A673 (cell line): Measurements from ENCODE around the gene SLC1A6. TPM values are rescaled to one million over a fixed set of nuclear protein-coding genes. Genes with fewer than 3 reads are reported as not detected.

Source experiments
- BruUV-seq: library from RNA; stranded (reverse); fragments of 400-500 nt; replicated peaks from 2 replicates; lab custom pipeline; 2021; lab: Mats Ljungman, UMichigan
- CTCF ChIA-PET: fragments of 300-600 bp; sonication (Branson Sonifier 250); formaldehyde crosslinking; loops from one replicate; lab custom pipeline; 2022; ENCODE audit warnings: antibody characterized with exemption; lab: Charles Lee
- POLR2A ChIA-PET: fragments of 300-600 bp; sonication (Branson Sonifier 250); formaldehyde crosslinking; loops from one replicate; lab custom pipeline; 2022; ENCODE audit warnings: antibody characterized with exemption; ENCODE audit not compliant: low non-redundant PET; lab: Charles Lee
- DNase-seq: peaks from one replicate; pipeline ENCODE4 v3.0.0-alpha.2; 2015; ENCODE audit warnings: low spot score
- H3K27ac ChIP-seq: fragments of 200-600 bp; sonication (generic); 2 replicates; pipeline ENCODE4 v1.5.1; 2016; ENCODE audit warnings: mixed run types, low read depth, mild to moderate bottlenecking, mixed read lengths, antibody characterized with exemption, low read length; ENCODE audit not compliant: poor library complexity, severe bottlenecking
- H3K27me3 ChIP-seq: fragments of 200-600 bp; sonication (generic); replicated peaks from 2 replicates; pipeline ENCODE4 v1.6.1; 2017; ENCODE audit warnings: mixed run types, low read depth, mild to moderate bottlenecking, mixed read lengths, antibody characterized with exemption, low read length; ENCODE audit not compliant: insufficient read depth, poor library complexity
- H3K36me3 ChIP-seq: fragments of 200-600 bp; sonication (generic); 2 replicates; pipeline ENCODE4 v1.6.1; 2016; ENCODE audit warnings: mixed run types, mild to moderate bottlenecking, mixed read lengths, antibody characterized with exemption, low read length; ENCODE audit not compliant: insufficient read depth, poor library complexity, severe bottlenecking
- H3K4me1 ChIP-seq: fragments of 200-600 bp; sonication (generic); 2 replicates; pipeline ENCODE4 v1.6.1; 2017; ENCODE audit warnings: mixed run types, mild to moderate bottlenecking, mixed read lengths, antibody characterized with exemption, low read length; ENCODE audit not compliant: insufficient read depth, poor library complexity, severe bottlenecking
- H3K4me3 ChIP-seq: fragments of 200-600 bp; sonication (generic); 2 replicates; pipeline ENCODE4 v1.5.1; 2016; ENCODE audit warnings: low read depth, mixed run types, mild to moderate bottlenecking, mixed read lengths, low read length; ENCODE audit not compliant: poor library complexity, severe bottlenecking
- H3K9me3 ChIP-seq: fragments of 200-600 bp; sonication (generic); 2 replicates; pipeline ENCODE4 v1.6.1; 2016; ENCODE audit warnings: mixed run types, low read depth, mild to moderate bottlenecking, mixed read lengths, antibody characterized with exemption, low read length; ENCODE audit not compliant: poor library complexity, severe bottlenecking
- CTCF ChIP-seq: fragments of 300-800, 200-600 bp; sonication (generic); conservative IDR thresholded peaks from 2 replicates; pipeline ENCODE4 v1.5.1; 2017; ENCODE audit warnings: low read depth, mild to moderate bottlenecking, antibody characterized with exemption, low read length, moderate library complexity, mixed read lengths
- EZH2 ChIP-seq: fragments of 200-600 bp; sonication (generic); IDR thresholded peaks from 2 replicates; pipeline ENCODE4 v1.6.1; 2017; ENCODE audit warnings: borderline replicate concordance, low read depth, mild to moderate bottlenecking, mixed read lengths, antibody characterized with exemption, low read length; ENCODE audit not compliant: poor library complexity, severe bottlenecking
- intact Hi-C: fragments of 100-400 bp; cut with micrococcal nuclease; formaldehyde crosslinking; loops from one replicate; pipeline ENCODE4 v1.10.0; 2022; ENCODE audit not compliant: unreplicated experiment
- total RNA-seq: library from RNA; stranded (reverse); gene quantifications from 2 replicates; pipeline ENCODE4 v1.2.3, GENCODE V29; 2021

SLC1A6 gene
- total RNA-seq, 1 experiment from 2014 or later = 0.26 TPM

DNA sequence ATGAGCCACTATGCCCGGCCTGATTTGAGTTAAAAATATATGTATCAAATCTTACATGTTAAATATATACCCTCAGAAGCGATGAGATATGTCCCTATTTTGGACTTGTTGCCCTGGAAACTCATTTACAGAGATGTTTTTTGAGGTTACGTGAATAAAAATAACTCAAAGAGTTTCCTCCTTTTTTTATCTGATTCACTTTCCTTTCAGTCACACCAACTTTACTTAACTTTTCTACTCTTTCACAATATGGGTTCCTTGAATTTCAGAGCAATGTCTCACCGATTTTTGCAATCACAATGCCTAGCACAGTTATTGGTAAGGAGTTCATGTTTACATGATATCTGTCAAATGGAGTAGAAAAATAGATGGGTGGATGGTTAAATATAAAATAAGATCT, 36.1 kb downstream of the SLC1A6 start:
- BruUV-seq = no TSS peak
- Histone ChIP-seq H3K4me1 (no peaks in the 10 kb centered on the region), H3K27me3 (peaks cover 19% of the 10 kb centered on the region), H3K9me3 (no peaks in the 10 kb centered on the region), H3K27ac (no peak overlapping the region), H3K36me3 (no peaks in the 10 kb centered on the region), H3K4me3 (no peak overlapping the region)
- CTCF ChIA-PET = no interaction called here
- DNase-seq = no peak
- intact Hi-C loops = no loop called here
- no peak for TF ChIP-seq EZH2
- TF ChIP-seq CTCF = no peak
- POLR2A ChIA-PET = no interaction called here

DNA sequence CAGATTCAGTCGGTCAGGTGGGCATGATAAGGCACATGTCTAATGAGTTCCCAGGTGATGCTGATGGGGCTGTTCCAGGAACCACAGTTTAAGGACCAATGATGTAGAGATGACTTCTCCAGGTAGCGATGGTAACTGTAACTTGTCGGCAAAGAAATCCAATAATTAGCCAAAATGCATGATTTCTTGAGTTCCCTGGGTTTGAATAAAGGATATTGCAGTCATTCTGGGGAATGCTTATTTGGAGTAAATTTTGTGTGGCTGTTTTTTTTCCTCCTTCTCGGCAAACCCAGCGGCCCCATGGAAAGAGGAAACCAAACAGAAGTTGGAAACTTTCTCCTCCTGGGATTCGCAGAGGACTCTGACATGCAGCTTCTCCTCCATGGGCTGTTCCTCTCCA, 38.5 kb downstream of the SLC1A6 start, which contains the start of gene OR7C2:
Gene OR7C2 (plus strand): TSS at position 301 of the 400 bp plus-strand sequence. CDS start 0 bp downstream, at position 301.
- Histone ChIP-seq H3K27me3 (peaks cover 21% of the 10 kb centered on the region), H3K36me3 (no peaks in the 10 kb centered on the region), H3K27ac (no peak within 1 kb of the TSS), H3K4me3 (no peak within 1 kb of the TSS), H3K9me3 (no peaks in the 10 kb centered on the region), H3K4me1 (no peaks in the 10 kb centered on the region)
- ChIA-PET CTCF (no interaction called here), POLR2A (no interaction called here)
- TF ChIP-seq EZH2 (no peak), CTCF (no peak)
- intact Hi-C loops = no loop called here
- no peak for DNase-seq
- BruUV-seq = no TSS peak

- Histone ChIP-seq H3K27me3 (peaks cover 21% of the 10 kb centered on the region), H3K4me3 (no peak overlapping the region), H3K4me1 (no peaks in the 10 kb centered on the region), H3K9me3 (no peaks in the 10 kb centered on the region), H3K27ac (no peak overlapping the region), H3K36me3 (no peaks in the 10 kb centered on the region)
- CTCF ChIA-PET = no interaction called here
- no TSS peak for BruUV-seq
- intact Hi-C loops = no loop called here
- POLR2A ChIA-PET = no interaction called here
- DNase-seq = no peak
- TF ChIP-seq CTCF = no peak
- TF ChIP-seq EZH2 = no peak
These were observed 39.4 kb downstream of the SLC1A6 start for GRCh38 chr19:14940266-14940665.
